Aortic smooth muscle cell (primary cell): ENCODE measurements around the gene OXER1. TPM values are rescaled to one million over a fixed set of nuclear protein-coding genes. Genes with fewer than 3 reads are reported as not detected.

Experiments used
- total RNA-seq: library from RNA; depleted of rRNA; stranded (reverse); fragments of >200 nt; gene quantifications from 2 replicates; pipeline ENCODE4 v1.2.3, GENCODE V29; 2014

The OXER1 gene, protein sequence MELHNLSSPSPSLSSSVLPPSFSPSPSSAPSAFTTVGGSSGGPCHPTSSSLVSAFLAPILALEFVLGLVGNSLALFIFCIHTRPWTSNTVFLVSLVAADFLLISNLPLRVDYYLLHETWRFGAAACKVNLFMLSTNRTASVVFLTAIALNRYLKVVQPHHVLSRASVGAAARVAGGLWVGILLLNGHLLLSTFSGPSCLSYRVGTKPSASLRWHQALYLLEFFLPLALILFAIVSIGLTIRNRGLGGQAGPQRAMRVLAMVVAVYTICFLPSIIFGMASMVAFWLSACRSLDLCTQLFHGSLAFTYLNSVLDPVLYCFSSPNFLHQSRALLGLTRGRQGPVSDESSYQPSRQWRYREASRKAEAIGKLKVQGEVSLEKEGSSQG
- total RNA-seq, result not detected in 2 replicates

GRCh38 chr2:42764096-42764495 is at the start of gene OXER1:
OXER1 (minus strand) TSS chr2:42764135; CDS start chr2:42764062, 73 bp downstream.

GRCh38 chr2:42792583-42793333 is 28.8 kb upstream of the OXER1 start, which contains the start of gene HAAO:
HAAO (minus strand) TSS chr2:42792583; CDS start chr2:42792536, 47 bp downstream.

Other genes with a start within 250 kb of the OXER1 start
- 18.9 and 25.0 TPM in 2 replicates for gene MTA3, start 195.5 kb downstream of the OXER1 start, total RNA-seq
- 0.53 and 1.1 TPM in 2 replicates for gene HAAO, start 28.4 kb upstream of the OXER1 start, total RNA-seq